Neural cell (in vitro differentiated cells): Measurements from ENCODE around the gene LYZL6.

ENCODE experiments used
- CTCF ChIP-seq: fragments of 450-650 bp; IDR thresholded peaks from 2 replicates; pipeline ENCODE4 v1.5.1; 2014; ENCODE audit warnings: antibody characterized with exemption, mild to moderate bottlenecking, moderate library complexity; ENCODE audit not compliant: poor library complexity, severe bottlenecking
- EP300 ChIP-seq: fragments of 450-650 bp; conservative IDR thresholded peaks from 2 replicates; pipeline ENCODE4 v1.6.1; 2014; ENCODE audit warnings: antibody characterized with exemption, mild to moderate bottlenecking, moderate library complexity; ENCODE audit not compliant: poor library complexity, severe bottlenecking
- EZH2 ChIP-seq: fragments of 200-600, 300-800 bp; shearing (Covaris generic), sonication (generic); IDR thresholded peaks from 2 replicates; pipeline ENCODE4 v1.6.1; 2014; ENCODE audit warnings: antibody characterized with exemption, low read length, borderline replicate concordance, mild to moderate bottlenecking; ENCODE audit not compliant: insufficient read depth, poor library complexity, severe bottlenecking
- MXI1 ChIP-seq: fragments of 450-650 bp; conservative IDR thresholded peaks from 2 replicates; pipeline ENCODE4 v1.6.1; 2014; ENCODE audit warnings: antibody characterized with exemption, mild to moderate bottlenecking; ENCODE audit not compliant: poor library complexity, severe bottlenecking
- POLR2AphosphoS5 ChIP-seq: IDR thresholded peaks from 2 replicates; pipeline ENCODE4 v1.6.1; 2012
- RAD21 ChIP-seq: fragments of 450-650 bp; conservative IDR thresholded peaks from 2 replicates; pipeline ENCODE4 v1.6.1; 2014; ENCODE audit warnings: antibody characterized with exemption, mild to moderate bottlenecking, moderate library complexity
- REST ChIP-seq: IDR thresholded peaks from 2 replicates; pipeline ENCODE4 v1.6.1; 2012; ENCODE audit warnings: borderline replicate concordance
- TAF1 ChIP-seq: IDR thresholded peaks from 2 replicates; pipeline ENCODE4 v1.6.1; 2012; ENCODE audit warnings: low read depth

GRCh38 chr17:35965272-35965671 lies 21.8 kb upstream of the LYZL6 start:
- TF ChIP-seq TAF1 (no peak), CTCF (no peak), RAD21 (no peak), EP300 (no peak), POLR2AphosphoS5 (no peak), REST (no peak), MXI1 (no peak), EZH2 (no peak)
